HG02981 (cell line): ENCODE measurements around the gene AUTS2.

Experiments used
- ATAC-seq: cut with Tn5 transposase; IDR thresholded peaks from one replicate; pipeline ENCODE4 v1.9.1; 2021; ENCODE audit warnings: mild to moderate bottlenecking, moderate library complexity; ENCODE audit not compliant: unreplicated experiment

Gene AUTS2

GRCh38 chr7:69878015-69878414 lies 279.7 kb downstream of the AUTS2 start:
- ATAC-seq: no peak

GRCh38 chr7:69878591-69878990 lies 280.3 kb downstream of the AUTS2 start:
- no peak for ATAC-seq

- no peak for ATAC-seq
Measured at GRCh38 chr7:69879989-69880388, 281.7 kb downstream of the AUTS2 start.

GRCh38 chr7:69880840-69881239 lies 282.6 kb downstream of the AUTS2 start:
- ATAC-seq: no peak

- ATAC-seq: peak; percentile 80
Measured at GRCh38 chr7:69882269-69882668, 284.0 kb downstream of the AUTS2 start.

- no peak for ATAC-seq
Measured at GRCh38 chr7:69883399-69883891, 285.2 kb downstream of the AUTS2 start.

- ATAC-seq: no peak
Measured at GRCh38 chr7:69885431-69885830, 287.2 kb downstream of the AUTS2 start.

GRCh38 chr7:69889338-69889975 lies 291.2 kb downstream of the AUTS2 start:
- ATAC-seq: peak; percentile 57

- ATAC-seq: no peak
Measured at GRCh38 chr7:69889976-69890351, 291.7 kb downstream of the AUTS2 start.

- ATAC-seq: no peak
Measured at GRCh38 chr7:69892790-69893189, 294.5 kb downstream of the AUTS2 start.

GRCh38 chr7:69893906-69894305 lies 295.6 kb downstream of the AUTS2 start:
- no peak for ATAC-seq

GRCh38 chr7:69895446-69895845 lies 297.2 kb downstream of the AUTS2 start:
- ATAC-seq: no peak

GRCh38 chr7:69896121-69896520 lies 297.8 kb downstream of the AUTS2 start:
- ATAC-seq: no peak

GRCh38 chr7:69898189-69898588 lies 299.9 kb downstream of the AUTS2 start:
- ATAC-seq: peak; percentile 86

- ATAC-seq: no peak
Measured at GRCh38 chr7:69903410-69903809, 305.1 kb downstream of the AUTS2 start.

GRCh38 chr7:69906283-69906995 lies 308.2 kb downstream of the AUTS2 start:
- ATAC-seq: peak; percentile 85

GRCh38 chr7:69907720-69908119 lies 309.4 kb downstream of the AUTS2 start:
- no peak for ATAC-seq

GRCh38 chr7:69908454-69908853 lies 310.2 kb downstream of the AUTS2 start:
- ATAC-seq: no peak

GRCh38 chr7:69910150-69910549 lies 311.9 kb downstream of the AUTS2 start:
- no peak for ATAC-seq

- no peak for ATAC-seq
Measured at GRCh38 chr7:69911337-69911736, 313.1 kb downstream of the AUTS2 start.

GRCh38 chr7:69912141-69912540 lies 313.9 kb downstream of the AUTS2 start:
- ATAC-seq: no peak

GRCh38 chr7:69912846-69913245 lies 314.6 kb downstream of the AUTS2 start:
- no peak for ATAC-seq
